K562 (cell line): ENCODE results near the gene ABCF2. TPM values are rescaled to one million over a fixed set of nuclear protein-coding genes. Genes with fewer than 3 reads are reported as not detected.

Experiments
- ATAC-seq: fragments of 200-7000 bp; cut with Tn5 transposase; 3 replicates; pipeline ENCODE4 v1.9.1; 2020; ENCODE audit warnings: moderate library complexity
- BruUV-seq: library from RNA; stranded (reverse); fragments of 400-500 nt; replicated peaks from 2 replicates; lab custom pipeline; 2021; lab: Mats Ljungman, UMichigan
- CTCF ChIA-PET: fragments of 300-600 bp; formaldehyde crosslinking; extraction: SDS; loops from one replicate; lab custom pipeline; 2021; ENCODE audit warnings: low intra/inter-chr PET ratio; lab: Yijun Ruan, JAX
- POLR2A ChIA-PET: fragments of 300-600, 350-650 bp; sonication (Branson Sonifier 250); formaldehyde crosslinking; extraction: SDS; loops from one replicate; lab custom pipeline; 2021; ENCODE audit warnings: antibody characterized with exemption, inconsistent platforms; lab: Yijun Ruan, JAX
- DNase-seq, 4 experiments: peaks; one replicate each; pipeline versions ENCODE4 v3.0.0 to v3.0.0-alpha.2; 2011 to 2018; ENCODE audit warnings: low spot score in 3 of 4, mixed read lengths in 3 of 4; ENCODE audit errors: extremely low read depth in 1 of 4
- FAIRE-seq: peaks from 2 replicates; lab custom pipeline; 2011; peaks lifted over from hg19 to GRCh38; lab: Jason Lieb, UNC
- H2AFZ ChIP-seq: 2 replicates; pipeline ENCODE4 v1.6.0; 2011; ENCODE audit warnings: low read depth, low read length, control low read depth, inconsistent platforms
- H3K27ac ChIP-seq: fragments of 200-600 bp; 3 replicates; pipeline ENCODE4 v1.8.0; 2011; ENCODE audit warnings: low read depth, mild to moderate bottlenecking, control low read depth, inconsistent platforms, low read length, moderate library complexity, mixed read lengths; ENCODE audit errors: extremely low read depth
- H3K27me3 ChIP-seq, 2 experiments: fragments of 300-600 bp in 1 of 2; 2 replicates in 1 of 2; 3 replicates in 1 of 2; pipeline versions ENCODE4 v1.6.0 to v1.8.0; 2011; ENCODE audit warnings: inconsistent platforms in 2 of 2, low read length in 2 of 2, mild to moderate bottlenecking in 1 of 2, mixed read lengths in 1 of 2, moderate library complexity in 1 of 2; ENCODE audit not compliant: control insufficient read depth in 2 of 2, insufficient read depth in 2 of 2
- H3K36me3 ChIP-seq: fragments of 300-600 bp; 3 replicates; pipeline ENCODE4 v1.8.0; 2011; ENCODE audit warnings: mild to moderate bottlenecking, low read length, inconsistent platforms; ENCODE audit not compliant: control insufficient read depth, insufficient read depth
- H3K4me1 ChIP-seq, 2 experiments: fragments of 200-600 bp in 1 of 2; replicated peaks in 1 of 2; 2 replicates in 1 of 2; 3 replicates in 1 of 2; pipeline versions ENCODE4 v1.5.1 to v1.8.0; 2011; ENCODE audit warnings: inconsistent platforms in 2 of 2, low read length in 2 of 2, mild to moderate bottlenecking in 1 of 2, mixed read lengths in 1 of 2, moderate library complexity in 1 of 2; ENCODE audit not compliant: control insufficient read depth in 2 of 2, insufficient read depth in 2 of 2
- H3K4me2 ChIP-seq: 2 replicates; pipeline ENCODE4 v1.6.1; 2011; ENCODE audit warnings: low read length, control low read depth, inconsistent platforms, mixed read lengths; ENCODE audit not compliant: insufficient read depth
- H3K4me3 ChIP-seq: fragments of 200-600 bp; sonication (generic), shearing (Covaris generic); 2 replicates; pipeline ENCODE4 v1.5.1; 2016; ENCODE audit warnings: control low read depth, inconsistent platforms
- H3K79me2 ChIP-seq: fragments of 200-600 bp; 3 replicates; pipeline ENCODE4 v1.8.0; 2011; ENCODE audit warnings: low read length, inconsistent platforms; ENCODE audit not compliant: control insufficient read depth, insufficient read depth
- H3K9ac ChIP-seq, 2 experiments: 2 replicates each; pipeline versions ENCODE4 v1.6.0 to v1.6.1; 2011; ENCODE audit warnings: low read depth in 2 of 2, low read length in 2 of 2, control low read depth in 1 of 2, inconsistent platforms in 1 of 2, mild to moderate bottlenecking in 1 of 2, mixed read lengths in 1 of 2; ENCODE audit not compliant: insufficient read depth in 1 of 2
- H3K9me1 ChIP-seq: one replicate; pipeline ENCODE4 v1.6.0; 2011; ENCODE audit warnings: inconsistent platforms, mild to moderate bottlenecking, low read length, moderate library complexity; ENCODE audit not compliant: control insufficient read depth, insufficient read depth
- H3K9me3 ChIP-seq: replicated peaks from 2 replicates; pipeline ENCODE4 v1.5.1; 2011; ENCODE audit warnings: low read depth, low read length, inconsistent platforms; ENCODE audit not compliant: control insufficient read depth, insufficient read depth
- H4K20me1 ChIP-seq: replicated peaks from 2 replicates; pipeline ENCODE4 v1.6.1; 2011; ENCODE audit warnings: low read length, inconsistent platforms, mixed read lengths; ENCODE audit not compliant: control insufficient read depth, insufficient read depth
- BACH1 ChIP-seq: fragments of 200-800 bp; sonication (Bioruptor generic); IDR thresholded peaks from 2 replicates; pipeline ENCODE4 v1.6.1; 2016; ENCODE audit warnings: missing genetic modification characterization, missing compliant biosample characterization
- COPS2 ChIP-seq: fragments of 450-650 bp; conservative IDR thresholded peaks from 2 replicates; pipeline ENCODE4 v1.6.1; 2016; ENCODE audit warnings: mild to moderate bottlenecking, moderate library complexity
- DACH1 ChIP-seq: fragments of 450-650 bp; IDR thresholded peaks from 2 replicates; pipeline ENCODE4 v1.6.1; 2018; ENCODE audit not compliant: partially characterized antibody
- EZH2 ChIP-seq: IDR thresholded peaks from 2 replicates; pipeline ENCODE4 v1.6.1; 2012; ENCODE audit warnings: low read depth, mild to moderate bottlenecking, inconsistent platforms, low read length, borderline replicate concordance
- PPARD ChIP-seq: fragments of 250-450 bp; sonication (Bioruptor Pico); IDR thresholded peaks from 2 replicates; pipeline ENCODE4 v1.8.0; 2022; ENCODE audit warnings: inconsistent platforms, mild to moderate bottlenecking, moderate library complexity
- RUNX1 ChIP-seq: sonication (generic); IDR thresholded peaks from 2 replicates; pipeline ENCODE4 v1.6.1; 2016; ENCODE audit warnings: antibody characterized with exemption, low read depth
- ZNF764 ChIP-seq: fragments of 250-450 bp; sonication (Bioruptor Pico); IDR thresholded peaks from 2 replicates; pipeline ENCODE4 v1.4.0; 2020; ENCODE audit warnings: low read depth, mild to moderate bottlenecking, moderate library complexity
- ZNF77 ChIP-seq: fragments of 250-450 bp; sonication (Bioruptor Pico); IDR thresholded peaks from 2 replicates; pipeline ENCODE4 v1.5.0; 2020
- ZSCAN32 ChIP-seq: fragments of 450-650 bp; formaldehyde crosslinking; IDR thresholded peaks from 2 replicates; pipeline ENCODE4 v1.4.0; 2020; ENCODE audit warnings: mild to moderate bottlenecking, moderate library complexity
- WGBS: fragments of 100-300 bp; shearing (Covaris generic); methylation state at CpG from one replicate; pipeline ENCODE4 v1.1.6; 2016; ENCODE audit warnings: low coverage, mixed read lengths; ENCODE audit not compliant: insufficient coverage; ENCODE audit errors: missing lambda C conversion rate; 5-methylcytosine and 5-hydroxymethylcytosine counted together
- in situ Hi-C: fragments of 300-500 bp; cut with MboI; formaldehyde crosslinking; loops from 4 replicates; pipeline ENCODE4 v1.15.0; 2018; ENCODE audit warnings: inconsistent platforms, mixed read lengths
- intact Hi-C: fragments of 100-400 bp; cut with micrococcal nuclease; formaldehyde crosslinking; loops from 2 replicates; pipeline ENCODE4 v1.14.2; 2022
- polyA plus RNA-seq, 8 experiments: library from polyadenylated mRNA; depleted of rRNA in 4 of 8; stranded (reverse) in 5 of 8; unstranded in 3 of 8; fragments of >200 nt; fragmentation: Nextera tagmentation in 2 of 8; fragmentation: Illumina TruSeq in 1 of 8; extraction: Ambion mirVana in 2 of 8; extraction: Trizol in 1 of 8; gene quantifications; 2 replicates each; pipeline versions ENCODE4 v1.2.1 to v1.2.3, GENCODE V29; 2011 to 2014; ENCODE audit warnings: inconsistent platforms in 1 of 8, missing spikeins in 1 of 8
- total RNA-seq, 7 experiments: library from RNA; depleted of rRNA in 6 of 7; stranded (reverse); fragments of >200 nt in 6 of 7; fragmentation: Illumina TruSeq in 2 of 7; extraction: Trizol in 2 of 7; gene quantifications; 2 replicates each; pipeline versions ENCODE4 v1.2.1 to v1.2.3, GENCODE V29; 2011 to 2021; ENCODE audit warnings: low replicate concordance in 1 of 7
- TF ChIP-seq, protein P1 (sequence below): fragments of 150-350 bp; conservative IDR thresholded peaks from 2 replicates; pipeline ENCODE4 v1.6.1; 2014; ENCODE audit warnings: low read length
- TF ChIP-seq, protein P2 (sequence below): fragments of 250-450 bp; sonication (Bioruptor Pico); IDR thresholded peaks from 2 replicates; pipeline ENCODE4 v1.8.0; 2021; ENCODE audit warnings: moderate library complexity, mild to moderate bottlenecking, inconsistent platforms

Gene ABCF2
- total and polyA plus RNA-seq, 9 of the 15 experiments (the other 6 are each of a cell fraction or from before 2014, with no cell fraction given) = 62.1 to 224 (median 113) TPM

- TF ChIP-seq, protein P1, sequence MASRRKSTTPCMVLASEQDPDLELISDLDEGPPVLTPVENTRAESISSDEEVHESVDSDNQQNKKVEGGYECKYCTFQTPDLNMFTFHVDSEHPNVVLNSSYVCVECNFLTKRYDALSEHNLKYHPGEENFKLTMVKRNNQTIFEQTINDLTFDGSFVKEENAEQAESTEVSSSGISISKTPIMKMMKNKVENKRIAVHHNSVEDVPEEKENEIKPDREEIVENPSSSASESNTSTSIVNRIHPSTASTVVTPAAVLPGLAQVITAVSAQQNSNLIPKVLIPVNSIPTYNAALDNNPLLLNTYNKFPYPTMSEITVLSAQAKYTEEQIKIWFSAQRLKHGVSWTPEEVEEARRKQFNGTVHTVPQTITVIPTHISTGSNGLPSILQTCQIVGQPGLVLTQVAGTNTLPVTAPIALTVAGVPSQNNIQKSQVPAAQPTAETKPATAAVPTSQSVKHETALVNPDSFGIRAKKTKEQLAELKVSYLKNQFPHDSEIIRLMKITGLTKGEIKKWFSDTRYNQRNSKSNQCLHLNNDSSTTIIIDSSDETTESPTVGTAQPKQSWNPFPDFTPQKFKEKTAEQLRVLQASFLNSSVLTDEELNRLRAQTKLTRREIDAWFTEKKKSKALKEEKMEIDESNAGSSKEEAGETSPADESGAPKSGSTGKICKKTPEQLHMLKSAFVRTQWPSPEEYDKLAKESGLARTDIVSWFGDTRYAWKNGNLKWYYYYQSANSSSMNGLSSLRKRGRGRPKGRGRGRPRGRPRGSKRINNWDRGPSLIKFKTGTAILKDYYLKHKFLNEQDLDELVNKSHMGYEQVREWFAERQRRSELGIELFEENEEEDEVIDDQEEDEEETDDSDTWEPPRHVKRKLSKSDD = no peak
- TF ChIP-seq, protein P2, sequence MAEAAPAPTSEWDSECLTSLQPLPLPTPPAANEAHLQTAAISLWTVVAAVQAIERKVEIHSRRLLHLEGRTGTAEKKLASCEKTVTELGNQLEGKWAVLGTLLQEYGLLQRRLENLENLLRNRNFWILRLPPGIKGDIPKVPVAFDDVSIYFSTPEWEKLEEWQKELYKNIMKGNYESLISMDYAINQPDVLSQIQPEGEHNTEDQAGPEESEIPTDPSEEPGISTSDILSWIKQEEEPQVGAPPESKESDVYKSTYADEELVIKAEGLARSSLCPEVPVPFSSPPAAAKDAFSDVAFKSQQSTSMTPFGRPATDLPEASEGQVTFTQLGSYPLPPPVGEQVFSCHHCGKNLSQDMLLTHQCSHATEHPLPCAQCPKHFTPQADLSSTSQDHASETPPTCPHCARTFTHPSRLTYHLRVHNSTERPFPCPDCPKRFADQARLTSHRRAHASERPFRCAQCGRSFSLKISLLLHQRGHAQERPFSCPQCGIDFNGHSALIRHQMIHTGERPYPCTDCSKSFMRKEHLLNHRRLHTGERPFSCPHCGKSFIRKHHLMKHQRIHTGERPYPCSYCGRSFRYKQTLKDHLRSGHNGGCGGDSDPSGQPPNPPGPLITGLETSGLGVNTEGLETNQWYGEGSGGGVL (CRISPR knock-in tag) = no peak
- no peak for TF ChIP-seq COPS2
Measured at GRCh38 chr7:151179946-151180345, 47.1 kb downstream of the ABCF2 start (continued).

DNA sequence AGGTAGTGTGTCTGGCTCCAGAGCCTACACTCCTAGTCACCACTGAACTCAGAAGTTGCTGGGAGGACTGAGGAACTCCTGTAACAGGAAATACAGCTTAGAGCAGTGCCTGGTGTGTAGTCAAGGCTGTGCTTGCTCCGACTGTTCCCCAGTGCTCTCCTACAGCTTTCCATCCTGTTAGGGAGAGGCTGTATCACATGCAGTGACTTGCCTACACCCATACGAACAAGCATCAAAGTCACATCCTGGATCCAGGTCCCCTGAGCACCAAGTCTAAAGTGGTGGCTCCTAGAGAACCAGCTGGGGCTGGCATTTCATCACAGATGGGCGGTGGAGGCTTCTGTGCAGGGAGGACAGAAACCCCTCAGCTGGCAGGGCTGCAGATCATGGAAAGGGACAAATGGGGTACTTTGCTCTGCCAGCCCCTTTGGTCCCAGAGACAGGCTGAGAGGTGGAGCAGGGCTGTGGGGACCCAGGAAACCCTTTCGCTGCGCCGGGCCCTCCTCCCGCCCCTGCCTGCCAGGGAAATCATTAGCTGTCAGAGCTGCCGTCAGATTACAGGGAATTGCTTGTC lies 47.6 kb downstream of the ABCF2 start:
- FAIRE-seq = no peak
- ATAC-seq = peak; percentile 12; the same call in 1 of the 3 replicates

More for the DNA sequence above, 47.6 kb downstream of the ABCF2 start:
- H3K27ac ChIP-seq = no peak overlapping the region
- BruUV-seq = no TSS peak
- H3K4me3 ChIP-seq = no peak overlapping the region
- in situ Hi-C loops (no loop called here), intact Hi-C loops (loop anchor here (10.0 kb wide), 2 partner anchors 165 to 215 kb away; no protein-coding TSS in a partner anchor)
- no peaks in the 10 kb centered on the region for H3K36me3 ChIP-seq
- no peak for DNase-seq
- TF ChIP-seq EZH2 (peak; percentile 59; the same call in 1 of the 2 replicates), ZSCAN32 (no peak), ZNF77 (no peak), ZNF764 (CRISPR knock-in tag) (no peak), PPARD (no peak), RUNX1 (no peak), DACH1 (peak; percentile 31), BACH1 (tag) (no peak)
- peaks cover 55 to 80% of the 10 kb centered on the region in 2 experiments for H3K27me3 ChIP-seq
- H3K4me2 ChIP-seq = no peak overlapping the region
- no peak overlapping the region for H2AFZ ChIP-seq
- CTCF ChIA-PET = no interaction called here
- WGBS = under 1% methylated on average over 8 of the region's 8 CpGs
- no peaks in the 10 kb centered on the region for H3K79me2 ChIP-seq
- peaks cover 16% of the 10 kb centered on the region; the same call in 1 of the 2 replicates for H4K20me1 ChIP-seq
- H3K4me1 ChIP-seq = peaks cover 0 to 18% of the 10 kb centered on the region in 2 experiments; a peak in 2 of 5 replicates
- POLR2A ChIA-PET = interaction anchor here (0.7 to 1.4 kb wide), 3 partner anchors 10 to 85 kb away, joined by 3 to 4 read pairs (median 3); no protein-coding TSS in a partner anchor
- no peak overlapping the region for H3K9ac ChIP-seq
- peaks cover 3% of the 10 kb centered on the region for H3K9me1 ChIP-seq
- H3K9me3 ChIP-seq = no peaks in the 10 kb centered on the region; the same call in 1 of the 2 replicates
